Measurements from ENCODE around the gene STRIP1.

Gene STRIP1

GRCh38 chr1:110034451-110035235, at the start of gene STRIP1:
TSS of gene STRIP1 (plus strand) at chr1:110034624. CDS start at chr1:110034638, 14 bp downstream.
- no peaks in the 10 kb centered on the region for H3K27me3 ChIP-seq (ENCODE audit: control insufficient read depth, insufficient read depth, low read length)
- peak within 1 kb of the TSS; percentile 56 for H3K4me3 ChIP-seq (ENCODE audit: low read length)
- H3K9me3 ChIP-seq (ENCODE audit: control insufficient read depth, low read length) = no peaks in the 10 kb centered on the region
- H3K36me3 ChIP-seq (ENCODE audit: control insufficient read depth, insufficient read depth, low read length) = peaks cover 4% of the 10 kb centered on the region
- peak within 1 kb of the TSS; percentile 93 for H3K9ac ChIP-seq (ENCODE audit: low read length)
- H3K4me1 ChIP-seq (ENCODE audit: control insufficient read depth, insufficient read depth, low read length) = peaks cover 17% of the 10 kb centered on the region

GRCh38 chr1:109985247-109986053, 49.0 kb upstream of the STRIP1 start:
- peaks cover 35% of the 10 kb centered on the region for H3K4me1 ChIP-seq (ENCODE audit: control insufficient read depth, insufficient read depth, low read length)
- no peaks in the 10 kb centered on the region for H3K27me3 ChIP-seq (ENCODE audit: control insufficient read depth, insufficient read depth, low read length)
- H3K9me3 ChIP-seq (ENCODE audit: control insufficient read depth, low read length) = no peaks in the 10 kb centered on the region

GRCh38 chr1:109986054-109986444, 48.4 kb upstream of the STRIP1 start:
- H3K36me3 ChIP-seq (ENCODE audit: control insufficient read depth, insufficient read depth, low read length) = no peaks in the 10 kb centered on the region
- H3K9me3 ChIP-seq (ENCODE audit: control insufficient read depth, low read length) = no peaks in the 10 kb centered on the region
- H3K27me3 ChIP-seq (ENCODE audit: control insufficient read depth, insufficient read depth, low read length) = no peaks in the 10 kb centered on the region
- peaks cover 29% of the 10 kb centered on the region for H3K4me1 ChIP-seq (ENCODE audit: control insufficient read depth, insufficient read depth, low read length)
- peak overlapping the region; percentile 65 for H3K4me3 ChIP-seq (ENCODE audit: low read length)
- H3K9ac ChIP-seq (ENCODE audit: low read length) = peak overlapping the region; percentile 90

More at GRCh38 chr1:109985247-109986053, 49.0 kb upstream of the STRIP1 start:
- Histone ChIP-seq H3K36me3 (ENCODE audit: control insufficient read depth, insufficient read depth, low read length) (no peaks in the 10 kb centered on the region), H3K4me3 (ENCODE audit: low read length) (peak overlapping the region; percentile 65), H3K9ac (ENCODE audit: low read length) (peak overlapping the region; percentile 90)

GRCh38 chr1:109988349-109988914, 46.0 kb upstream of the STRIP1 start:
- peaks cover 28% of the 10 kb centered on the region for H3K4me1 ChIP-seq (ENCODE audit: control insufficient read depth, insufficient read depth, low read length)
- H3K9ac ChIP-seq (ENCODE audit: low read length) = no peak overlapping the region
- no peaks in the 10 kb centered on the region for H3K36me3 ChIP-seq (ENCODE audit: control insufficient read depth, insufficient read depth, low read length)
- H3K27me3 ChIP-seq (ENCODE audit: control insufficient read depth, insufficient read depth, low read length) = no peaks in the 10 kb centered on the region
- no peaks in the 10 kb centered on the region for H3K9me3 ChIP-seq (ENCODE audit: control insufficient read depth, low read length)
- no peak overlapping the region for H3K4me3 ChIP-seq (ENCODE audit: low read length)

GRCh38 chr1:109989506-109990301, 44.7 kb upstream of the STRIP1 start:
- Histone ChIP-seq H3K4me1 (ENCODE audit: control insufficient read depth, insufficient read depth, low read length) (peaks cover 20% of the 10 kb centered on the region), H3K27me3 (ENCODE audit: control insufficient read depth, insufficient read depth, low read length) (no peaks in the 10 kb centered on the region), H3K9ac (ENCODE audit: low read length) (no peak overlapping the region), H3K4me3 (ENCODE audit: low read length) (no peak overlapping the region), H3K36me3 (ENCODE audit: control insufficient read depth, insufficient read depth, low read length) (no peaks in the 10 kb centered on the region), H3K9me3 (ENCODE audit: control insufficient read depth, low read length) (no peaks in the 10 kb centered on the region)

GRCh38 chr1:109990302-109990653, 44.1 kb upstream of the STRIP1 start:
- H3K9ac ChIP-seq (ENCODE audit: low read length) = no peak overlapping the region
- H3K36me3 ChIP-seq (ENCODE audit: control insufficient read depth, insufficient read depth, low read length) = no peaks in the 10 kb centered on the region
- H3K27me3 ChIP-seq (ENCODE audit: control insufficient read depth, insufficient read depth, low read length) = no peaks in the 10 kb centered on the region
- no peaks in the 10 kb centered on the region for H3K9me3 ChIP-seq (ENCODE audit: control insufficient read depth, low read length)
- H3K4me3 ChIP-seq (ENCODE audit: low read length) = no peak overlapping the region
- H3K4me1 ChIP-seq (ENCODE audit: control insufficient read depth, insufficient read depth, low read length) = peaks cover 20% of the 10 kb centered on the region

GRCh38 chr1:109991400-109991925, 43.0 kb upstream of the STRIP1 start:
- no peaks in the 10 kb centered on the region for H3K27me3 ChIP-seq (ENCODE audit: control insufficient read depth, insufficient read depth, low read length)
- H3K4me3 ChIP-seq (ENCODE audit: low read length) = no peak overlapping the region
- no peaks in the 10 kb centered on the region for H3K9me3 ChIP-seq (ENCODE audit: control insufficient read depth, low read length)
- no peak overlapping the region for H3K9ac ChIP-seq (ENCODE audit: low read length)
- H3K4me1 ChIP-seq (ENCODE audit: control insufficient read depth, insufficient read depth, low read length) = peaks cover 9% of the 10 kb centered on the region
- no peaks in the 10 kb centered on the region for H3K36me3 ChIP-seq (ENCODE audit: control insufficient read depth, insufficient read depth, low read length)

GRCh38 chr1:109993885-109994284, 40.5 kb upstream of the STRIP1 start:
- Histone ChIP-seq H3K36me3 (ENCODE audit: control insufficient read depth, insufficient read depth, low read length) (no peaks in the 10 kb centered on the region), H3K4me1 (ENCODE audit: control insufficient read depth, insufficient read depth, low read length) (no peaks in the 10 kb centered on the region), H3K27me3 (ENCODE audit: control insufficient read depth, insufficient read depth, low read length) (no peaks in the 10 kb centered on the region), H3K9ac (ENCODE audit: low read length) (no peak overlapping the region), H3K9me3 (ENCODE audit: control insufficient read depth, low read length) (no peaks in the 10 kb centered on the region), H3K4me3 (ENCODE audit: low read length) (no peak overlapping the region)

- no peaks in the 10 kb centered on the region for H3K4me1 ChIP-seq (ENCODE audit: control insufficient read depth, insufficient read depth, low read length)
Measured at GRCh38 chr1:109994654-109995053, 39.8 kb upstream of the STRIP1 start.

GRCh38 chr1:109995536-109995935, 38.9 kb upstream of the STRIP1 start:
- Histone ChIP-seq H3K9ac (ENCODE audit: low read length) (no peak overlapping the region), H3K9me3 (ENCODE audit: control insufficient read depth, low read length) (no peaks in the 10 kb centered on the region), H3K4me1 (ENCODE audit: control insufficient read depth, insufficient read depth, low read length) (no peaks in the 10 kb centered on the region), H3K4me3 (ENCODE audit: low read length) (no peak overlapping the region), H3K36me3 (ENCODE audit: control insufficient read depth, insufficient read depth, low read length) (no peaks in the 10 kb centered on the region), H3K27me3 (ENCODE audit: control insufficient read depth, insufficient read depth, low read length) (no peaks in the 10 kb centered on the region)

More at GRCh38 chr1:109994654-109995053, 39.8 kb upstream of the STRIP1 start:
- Histone ChIP-seq H3K4me3 (ENCODE audit: low read length) (no peak overlapping the region), H3K36me3 (ENCODE audit: control insufficient read depth, insufficient read depth, low read length) (no peaks in the 10 kb centered on the region), H3K9ac (ENCODE audit: low read length) (no peak overlapping the region), H3K27me3 (ENCODE audit: control insufficient read depth, insufficient read depth, low read length) (no peaks in the 10 kb centered on the region), H3K9me3 (ENCODE audit: control insufficient read depth, low read length) (no peaks in the 10 kb centered on the region)

- no peaks in the 10 kb centered on the region for H3K4me1 ChIP-seq (ENCODE audit: control insufficient read depth, insufficient read depth, low read length)
- H3K9ac ChIP-seq (ENCODE audit: low read length) = no peak overlapping the region
- no peaks in the 10 kb centered on the region for H3K9me3 ChIP-seq (ENCODE audit: control insufficient read depth, low read length)
- no peaks in the 10 kb centered on the region for H3K36me3 ChIP-seq (ENCODE audit: control insufficient read depth, insufficient read depth, low read length)
- H3K4me3 ChIP-seq (ENCODE audit: low read length) = no peak overlapping the region
- H3K27me3 ChIP-seq (ENCODE audit: control insufficient read depth, insufficient read depth, low read length) = no peaks in the 10 kb centered on the region
Measured at GRCh38 chr1:109996476-109996875, 37.9 kb upstream of the STRIP1 start.
